Fibroblast of lung (primary cell): ENCODE results near the gene RMI1. TPM values are rescaled to one million over a fixed set of nuclear protein-coding genes. Genes with fewer than 3 reads are reported as not detected.
A peak's percentile ranks its signal among the peaks of the same experiment; 100 is the strongest.

Experiments used
- DNase-seq, 2 donors: peaks; one replicate each; pipeline versions ENCODE4 v3.0.0 to v3.0.0-alpha.2; 2010; ENCODE audit warnings: low read depth in 2 of 2
- H2AFZ ChIP-seq: 2 replicates; pipeline ENCODE4 v1.5.1; 2012; ENCODE audit warnings: low read length, control low read depth, inconsistent platforms
- H3K27ac ChIP-seq: 2 replicates; pipeline ENCODE4 v1.5.1; 2011; ENCODE audit warnings: low read length, control low read depth; ENCODE audit not compliant: insufficient read depth
- H3K27me3 ChIP-seq: 2 replicates; pipeline ENCODE4 v1.5.1; 2011; ENCODE audit warnings: mild to moderate bottlenecking, low read length; ENCODE audit not compliant: control insufficient read depth, insufficient read depth
- H3K36me3 ChIP-seq: 2 replicates; pipeline ENCODE4 v1.5.1; 2011; ENCODE audit warnings: low read length; ENCODE audit not compliant: control insufficient read depth, insufficient read depth
- H3K4me1 ChIP-seq: 2 replicates; pipeline ENCODE4 v1.5.1; 2011; ENCODE audit warnings: low read length; ENCODE audit not compliant: control insufficient read depth, insufficient read depth; ENCODE audit errors: extremely low read depth
- H3K4me2 ChIP-seq: 2 replicates; pipeline ENCODE4 v1.5.1; 2011; ENCODE audit warnings: low read length, control low read depth; ENCODE audit not compliant: insufficient read depth; ENCODE audit errors: extremely low read depth
- H3K4me3 ChIP-seq, 4 experiments: fragments of 200-600 bp in 1 of 4; sonication (generic) in 1 of 4; replicated peaks in 1 of 4; 2 replicates each; pipeline ENCODE4 v1.5.1; 2011 to 2016; ENCODE audit warnings: low read length in 4 of 4, low read depth in 3 of 4, mild to moderate bottlenecking in 3 of 4, control low read depth in 2 of 4, inconsistent platforms in 1 of 4, mixed read lengths in 1 of 4; ENCODE audit not compliant: insufficient read depth in 1 of 4; ENCODE audit errors: control extremely low read depth in 1 of 4
- H3K79me2 ChIP-seq: 2 replicates; pipeline ENCODE4 v1.5.1; 2012; ENCODE audit warnings: mild to moderate bottlenecking, low read length, inconsistent platforms; ENCODE audit not compliant: control insufficient read depth, insufficient read depth
- H3K9ac ChIP-seq: 2 replicates; pipeline ENCODE4 v1.5.1; 2011; ENCODE audit warnings: mild to moderate bottlenecking, low read length, control low read depth; ENCODE audit not compliant: insufficient read depth
- H3K9me3 ChIP-seq: 2 replicates; pipeline ENCODE4 v1.5.1; 2012; ENCODE audit warnings: low read depth, low read length; ENCODE audit not compliant: control insufficient read depth, insufficient read depth
- H4K20me1 ChIP-seq: 2 replicates; pipeline ENCODE4 v1.5.1; 2011; ENCODE audit warnings: low read length; ENCODE audit not compliant: control insufficient read depth, insufficient read depth; ENCODE audit errors: extremely low read depth
- EZH2 ChIP-seq: IDR thresholded peaks from 2 replicates; pipeline ENCODE4 v1.5.1; 2012; ENCODE audit warnings: low read length, control low read depth, mild to moderate bottlenecking; ENCODE audit errors: missing control alignments
- polyA plus RNA-seq, 2 donors: library from polyadenylated mRNA; depleted of rRNA in 1 of 2; stranded (reverse) in 1 of 2; unstranded in 1 of 2; fragments of >200 nt; gene quantifications; 2 replicates each; pipeline ENCODE4 v1.2.1, GENCODE V29; 2011 to 2012; ENCODE audit warnings: missing spikeins in 1 of 2
- total RNA-seq: library from RNA; depleted of rRNA; stranded (reverse); fragments of >200 nt; gene quantifications from 2 replicates; pipeline ENCODE4 v1.2.1, GENCODE V29; 2014
- TF ChIP-seq, protein P1 (sequence below), 2 donors: IDR thresholded peaks in 1 of 2; conservative IDR thresholded peaks in 1 of 2; 1 replicate in 1 of 2; 2 replicates in 1 of 2; pipeline ENCODE4 v1.5.1; 2011 to 2012; ENCODE audit warnings: low read length in 2 of 2, control low read depth in 1 of 2, inconsistent platforms in 1 of 2, low read depth in 1 of 2, mild to moderate bottlenecking in 1 of 2

Gene RMI1
- total and polyA plus RNA-seq, 2 donors (not counting 1 experiment from before 2014, with no cell fraction given) = 2.3 to 5.0 TPM

DNA sequence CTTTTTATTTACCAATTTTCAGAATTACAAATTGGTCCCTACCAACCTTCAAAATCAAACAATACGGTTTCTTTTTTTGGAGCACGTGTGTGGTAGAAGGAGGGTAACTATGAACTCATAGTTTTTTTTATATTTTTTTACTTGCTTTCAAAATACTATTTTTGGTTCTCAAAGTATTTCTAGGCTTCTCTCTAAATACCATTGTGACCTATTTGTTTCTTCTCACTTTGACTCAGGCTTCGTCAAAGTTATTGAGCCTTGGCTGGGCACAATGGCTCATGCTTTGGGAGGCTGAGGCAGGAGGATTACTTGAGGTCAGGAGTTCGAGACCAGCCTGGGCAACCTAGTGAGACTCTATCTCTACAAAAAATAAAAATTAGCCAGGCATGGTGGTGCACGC is 47.8 kb upstream of the RMI1 start:
- no peak overlapping the region for H3K27ac ChIP-seq
- H3K4me3 ChIP-seq = no peak overlapping the region
- no peaks in the 10 kb centered on the region for H3K9me3 ChIP-seq
- H3K27me3 ChIP-seq = no peaks in the 10 kb centered on the region
- no peaks in the 10 kb centered on the region for H3K36me3 ChIP-seq
- H3K79me2 ChIP-seq = no peaks in the 10 kb centered on the region
- no peak overlapping the region for H3K9ac ChIP-seq
- no peak overlapping the region for H3K4me2 ChIP-seq
- no peak for DNase-seq
- H4K20me1 ChIP-seq = no peaks in the 10 kb centered on the region
- TF ChIP-seq, protein P1, sequence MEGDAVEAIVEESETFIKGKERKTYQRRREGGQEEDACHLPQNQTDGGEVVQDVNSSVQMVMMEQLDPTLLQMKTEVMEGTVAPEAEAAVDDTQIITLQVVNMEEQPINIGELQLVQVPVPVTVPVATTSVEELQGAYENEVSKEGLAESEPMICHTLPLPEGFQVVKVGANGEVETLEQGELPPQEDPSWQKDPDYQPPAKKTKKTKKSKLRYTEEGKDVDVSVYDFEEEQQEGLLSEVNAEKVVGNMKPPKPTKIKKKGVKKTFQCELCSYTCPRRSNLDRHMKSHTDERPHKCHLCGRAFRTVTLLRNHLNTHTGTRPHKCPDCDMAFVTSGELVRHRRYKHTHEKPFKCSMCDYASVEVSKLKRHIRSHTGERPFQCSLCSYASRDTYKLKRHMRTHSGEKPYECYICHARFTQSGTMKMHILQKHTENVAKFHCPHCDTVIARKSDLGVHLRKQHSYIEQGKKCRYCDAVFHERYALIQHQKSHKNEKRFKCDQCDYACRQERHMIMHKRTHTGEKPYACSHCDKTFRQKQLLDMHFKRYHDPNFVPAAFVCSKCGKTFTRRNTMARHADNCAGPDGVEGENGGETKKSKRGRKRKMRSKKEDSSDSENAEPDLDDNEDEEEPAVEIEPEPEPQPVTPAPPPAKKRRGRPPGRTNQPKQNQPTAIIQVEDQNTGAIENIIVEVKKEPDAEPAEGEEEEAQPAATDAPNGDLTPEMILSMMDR (conservative IDR thresholded peaks at IDR 0.05 in 1 of 2, IDR thresholded peaks at IDR 0.05 in 1 of 2; ENCODE audit: low read depth in 1 of 2, low read length in 2 of 2) = no peak
- TF ChIP-seq EZH2 = no peak
- peaks cover 9% of the 10 kb centered on the region for H3K4me1 ChIP-seq
- H2AFZ ChIP-seq = no peak overlapping the region

DNA sequence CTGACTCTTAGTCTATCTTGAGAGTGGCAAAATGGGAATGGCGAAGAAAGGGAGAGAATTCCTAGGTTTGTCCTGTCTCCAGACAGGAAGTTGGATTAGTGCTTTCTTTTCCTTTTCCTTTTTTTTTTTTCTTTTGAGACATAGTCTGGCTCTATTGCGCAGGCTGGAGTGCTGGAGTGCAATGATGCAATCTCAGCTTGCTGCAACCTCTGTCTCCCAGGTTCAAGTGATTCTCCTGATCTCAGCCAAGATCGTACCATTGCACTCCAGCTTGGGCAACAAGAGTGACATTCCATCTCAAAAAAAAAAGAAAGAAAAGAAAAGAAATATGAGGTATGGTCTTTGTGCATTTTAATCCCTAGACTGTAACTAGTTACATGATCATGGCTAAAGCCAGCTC is 46.8 kb upstream of the RMI1 start:
- TF ChIP-seq, protein P1 (conservative IDR thresholded peaks at IDR 0.05 in 1 of 2, IDR thresholded peaks at IDR 0.05 in 1 of 2; ENCODE audit: low read depth in 1 of 2, low read length in 2 of 2) = no peak
- TF ChIP-seq EZH2 = no peak
- no peak overlapping the region for H2AFZ ChIP-seq
- H3K4me1 ChIP-seq = peaks cover 9% of the 10 kb centered on the region
- H3K4me3 ChIP-seq = no peak overlapping the region
- no peaks in the 10 kb centered on the region for H3K79me2 ChIP-seq
- H3K4me2 ChIP-seq = no peak overlapping the region
- H3K27me3 ChIP-seq = no peaks in the 10 kb centered on the region
- DNase-seq = peak in 1 of 2 donors; percentile 81
- H3K9ac ChIP-seq = no peak overlapping the region
- H3K9me3 ChIP-seq = no peaks in the 10 kb centered on the region
- H3K27ac ChIP-seq = no peak overlapping the region
- H4K20me1 ChIP-seq = no peaks in the 10 kb centered on the region
- no peaks in the 10 kb centered on the region for H3K36me3 ChIP-seq

DNA sequence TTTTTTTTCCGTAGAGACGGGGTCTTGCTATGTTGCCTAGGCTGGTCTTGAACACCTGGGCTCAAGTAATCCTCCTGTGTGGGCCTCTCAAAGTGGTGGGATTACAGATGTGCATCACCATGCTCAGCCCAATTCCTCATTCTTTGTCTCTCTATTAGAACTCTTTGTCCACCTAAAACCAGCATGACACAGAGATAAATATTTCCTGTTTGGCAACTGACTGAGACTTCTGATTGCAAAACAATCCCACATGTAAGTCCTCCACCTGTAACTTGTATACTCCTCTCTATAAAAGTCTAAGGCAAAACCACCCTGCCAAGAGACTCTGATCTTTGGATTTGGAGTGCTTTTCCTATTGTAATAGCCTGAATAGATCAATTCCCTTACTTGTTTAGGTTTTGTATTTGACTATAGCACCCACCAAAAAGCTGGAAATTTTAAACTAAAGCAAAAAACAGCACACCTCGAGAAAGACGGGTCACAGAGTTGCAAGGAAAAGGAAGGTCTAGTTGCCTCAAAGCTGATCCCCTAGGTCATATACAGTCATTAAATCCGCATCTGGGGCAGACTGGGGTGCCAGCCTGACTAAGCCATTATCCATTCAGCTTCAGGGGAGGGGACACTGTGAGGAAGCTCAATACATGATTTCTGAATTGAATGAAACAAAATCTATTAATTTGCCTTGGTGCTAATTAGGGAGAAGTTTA is 45.9 kb upstream of the RMI1 start:
- TF ChIP-seq, protein P1 (conservative IDR thresholded peaks at IDR 0.05 in 1 of 2, IDR thresholded peaks at IDR 0.05 in 1 of 2; ENCODE audit: low read depth in 1 of 2, low read length in 2 of 2) = no peak
- no peak for TF ChIP-seq EZH2
- Histone ChIP-seq H3K27ac (no peak overlapping the region), H3K27me3 (no peaks in the 10 kb centered on the region), H4K20me1 (no peaks in the 10 kb centered on the region), H2AFZ (no peak overlapping the region), H3K4me2 (no peak overlapping the region), H3K79me2 (no peaks in the 10 kb centered on the region), H3K9ac (no peak overlapping the region), H3K4me3 (no peak overlapping the region), H3K36me3 (no peaks in the 10 kb centered on the region), H3K9me3 (no peaks in the 10 kb centered on the region), H3K4me1 (peaks cover 9% of the 10 kb centered on the region)
- DNase-seq = peak; percentile 27 to 68
